CD14-positive monocyte (primary cell): Measurements from ENCODE around the gene PPT1. TPM values are rescaled to one million over a fixed set of nuclear protein-coding genes. Genes with fewer than 3 reads are reported as not detected.
A peak's percentile ranks its signal among the peaks of the same experiment; 100 is the strongest.
"Not testable (repeated sequence)": the region's sequence is repeated elsewhere in the genome, so short reads cannot be mapped to it uniquely, and the experiment has no call there.

Experiments used
- DNase-seq, 3 donors: peaks; one replicate each; pipeline ENCODE4 v3.0.0-alpha.2; 2011 to 2022
- H2AFZ ChIP-seq: 2 replicates; pipeline ENCODE4 v1.6.0; 2012; ENCODE audit warnings: mild to moderate bottlenecking, low read depth, low read length, inconsistent platforms; ENCODE audit not compliant: insufficient read depth, poor library complexity, severe bottlenecking
- H3K27ac ChIP-seq, 2 donors: 1 replicate in 1 of 2; 2 replicates in 1 of 2; pipeline ENCODE4 v1.5.1; 2012 to 2013; ENCODE audit warnings: low read length in 2 of 2, control low read depth in 1 of 2, inconsistent platforms in 1 of 2, low read depth in 1 of 2, mild to moderate bottlenecking in 1 of 2
- H3K27me3 ChIP-seq, 2 donors: one replicate each; pipeline versions ENCODE4 v1.6.0 to v1.6.1; 2011 to 2013; ENCODE audit warnings: low read length in 2 of 2; ENCODE audit not compliant: control insufficient read depth in 2 of 2, insufficient read depth in 2 of 2
- H3K36me3 ChIP-seq, 2 donors: replicated peaks in 1 of 2; 1 replicate in 1 of 2; 2 replicates in 1 of 2; pipeline versions ENCODE4 v1.5.1 to v1.6.1; 2012 to 2013; ENCODE audit warnings: low read length in 2 of 2, control low read depth in 1 of 2, inconsistent platforms in 1 of 2, mild to moderate bottlenecking in 1 of 2; ENCODE audit not compliant: insufficient read depth in 2 of 2, control insufficient read depth in 1 of 2
- H3K4me1 ChIP-seq, 2 donors: 1 replicate in 1 of 2; 2 replicates in 1 of 2; pipeline versions ENCODE4 v1.5.1 to v1.6.1; 2012 to 2013; ENCODE audit warnings: low read length in 2 of 2, control low read depth in 1 of 2, inconsistent platforms in 1 of 2, mild to moderate bottlenecking in 1 of 2, moderate library complexity in 1 of 2; ENCODE audit not compliant: insufficient read depth in 2 of 2, control insufficient read depth in 1 of 2
- H3K4me2 ChIP-seq: replicated peaks from 2 replicates; pipeline ENCODE3; 2012; ENCODE audit warnings: low read length, moderate library complexity, mild to moderate bottlenecking; ENCODE audit not compliant: poor library complexity, severe bottlenecking; ENCODE audit errors: extremely low read depth
- H3K4me3 ChIP-seq, 3 experiments: fragments of 200-600 bp in 1 of 3; sonication (generic) in 1 of 3; replicated peaks in 1 of 3; 1 replicate in 2 of 3; 2 replicates in 1 of 3; pipeline ENCODE4 v1.5.1; 2011 to 2013; ENCODE audit warnings: low read length in 3 of 3, mild to moderate bottlenecking in 3 of 3, control low read depth in 2 of 3, low read depth in 2 of 3, inconsistent platforms in 1 of 3, moderate library complexity in 1 of 3
- H3K79me2 ChIP-seq: 2 replicates; pipeline ENCODE4 v1.6.0; 2012; ENCODE audit warnings: mild to moderate bottlenecking, control low read depth, inconsistent platforms, low read length, moderate library complexity; ENCODE audit not compliant: insufficient read depth
- H3K9ac ChIP-seq: 2 replicates; pipeline ENCODE4 v1.6.0; 2017; ENCODE audit warnings: low read length, mild to moderate bottlenecking; ENCODE audit not compliant: insufficient read depth, poor library complexity, severe bottlenecking
- H3K9me3 ChIP-seq, 2 donors: replicated peaks in 1 of 2; 1 replicate in 1 of 2; 2 replicates in 1 of 2; pipeline versions ENCODE4 v1.5.1 to v1.6.1; 2012 to 2013; ENCODE audit warnings: low read length in 2 of 2, control low read depth in 1 of 2; ENCODE audit not compliant: control insufficient read depth in 1 of 2, insufficient read depth in 1 of 2
- H4K20me1 ChIP-seq: 2 replicates; pipeline ENCODE4 v1.6.0; 2012; ENCODE audit warnings: mild to moderate bottlenecking, low read length, control low read depth, moderate library complexity; ENCODE audit not compliant: insufficient read depth
- H3K27ac Mint-ChIP-seq, 7 donors: one replicate each; pipeline ENCODE4 v1.8.0; 2020; ENCODE audit warnings: mild to moderate bottlenecking in 7 of 7, mixed read lengths in 7 of 7, moderate library complexity in 6 of 7, inconsistent platforms in 2 of 7
- H3K27me3 Mint-ChIP-seq, 3 donors: one replicate each; pipeline ENCODE4 v1.8.0; 2021 to 2022; ENCODE audit warnings: low read depth in 3 of 3, mild to moderate bottlenecking in 3 of 3, mixed read lengths in 3 of 3, moderate library complexity in 3 of 3, inconsistent platforms in 1 of 3
- H3K36me3 Mint-ChIP-seq, 2 donors: one replicate each; pipeline ENCODE4 v1.8.0; 2020; ENCODE audit warnings: mixed read lengths in 2 of 2, inconsistent platforms in 1 of 2, mild to moderate bottlenecking in 1 of 2
- H3K4me1 Mint-ChIP-seq: one replicate; pipeline ENCODE4 v1.8.0; 2020; ENCODE audit warnings: mild to moderate bottlenecking, mixed read lengths
- H3K4me3 Mint-ChIP-seq, 2 donors: one replicate each; pipeline ENCODE4 v1.8.0; 2020; ENCODE audit warnings: mild to moderate bottlenecking in 2 of 2, mixed read lengths in 2 of 2, moderate library complexity in 1 of 2
- H3K9me3 Mint-ChIP-seq, 7 donors: one replicate each; pipeline ENCODE4 v1.8.0; 2020 to 2022; ENCODE audit warnings: mixed read lengths in 7 of 7, mild to moderate bottlenecking in 6 of 7, moderate library complexity in 6 of 7, inconsistent platforms in 2 of 7
- CTCF ChIP-seq: fragments of 200-600 bp; IDR thresholded peaks from one replicate; pipeline ENCODE4 v1.8.0; 2022; ENCODE audit warnings: antibody characterized with exemption, mild to moderate bottlenecking
- WGBS: methylation state at CpG from one replicate; pipeline ENCODE4 v1.1.5; 2013; ENCODE audit warnings: missing lambda C conversion rate; ENCODE audit not compliant: insufficient coverage; 5-methylcytosine and 5-hydroxymethylcytosine counted together
- intact Hi-C, 2 donors: fragments of 100-400 bp; cut with micrococcal nuclease; formaldehyde crosslinking; loops; one replicate each; pipeline versions ENCODE4 v1.15.0 to v1.15.1; 2023
- polyA plus RNA-seq, 3 donors: library from polyadenylated mRNA; depleted of rRNA in 1 of 3; unstranded in 2 of 3; stranded (reverse) in 1 of 3; fragments of 300-500 nt in 2 of 3; fragments of >200 nt in 1 of 3; fragmentation: Illumina TruSeq in 2 of 3; gene quantifications; 1 replicate in 2 of 3; 2 replicates in 1 of 3; pipeline ENCODE4 v1.2.3, GENCODE V29; 2012 to 2021

The PPT1 gene
- polyA plus RNA-seq, 3 donors: 166 to 1,143 (median 658) TPM

GRCh38 chr1:40084750-40085149, 12.3 kb downstream of the PPT1 start:
- Histone ChIP-seq H3K36me3 (peaks cover 46 to 68% of the 10 kb centered on the region in 2 donors), H3K4me1 (peaks cover 47 to 55% of the 10 kb centered on the region in 2 donors), H3K79me2 (peaks cover 23% of the 10 kb centered on the region)
- intact Hi-C loops: loop anchor here in 1 of 2 donors (10.0 kb wide), 1 partner anchor 320 kb away; no protein-coding TSS in a partner anchor
- H3K9me3 Mint-ChIP-seq, H3K4me3 ChIP-seq, H3K27ac ChIP-seq, H3K4me3 Mint-ChIP-seq, H3K27me3 ChIP-seq, H3K27me3 Mint-ChIP-seq, H3K4me2 ChIP-seq, H2AFZ ChIP-seq, H4K20me1 ChIP-seq, H3K9ac ChIP-seq, H3K9me3 ChIP-seq: not testable (repeated sequence)
- DNase-seq: peak in 2 of 3 donors; percentile 54 to 55
- peak; percentile 81 for TF ChIP-seq CTCF
- Mint-ChIP-seq H3K4me1 (peaks cover 54% of the 10 kb centered on the region), H3K27ac (peak overlapping the region in 4 of 7 donors; percentile 8 to 83 (median 55)), H3K36me3 (peaks cover 65 to 80% of the 10 kb centered on the region in 2 donors)
- 93% methylated on average over 3 of the region's 11 CpGs for whole genome bisulfite sequencing

GRCh38 chr1:40081871-40082270, 15.2 kb downstream of the PPT1 start:
- Histone ChIP-seq H3K4me2 (peak overlapping the region; percentile 49), H4K20me1 (peaks cover 9% of the 10 kb centered on the region), H3K36me3 (peaks cover 36 to 57% of the 10 kb centered on the region in 2 donors), H3K9me3 (no peaks in the 10 kb centered on the region), H3K4me3 (peak overlapping the region in 1 of 3 experiments; percentile 41), H3K4me1 (peaks cover 76 to 84% of the 10 kb centered on the region in 2 donors), H2AFZ (no peak overlapping the region), H3K27me3 (no peaks in the 10 kb centered on the region), H3K9ac (no peak overlapping the region), H3K79me2 (peaks cover 40% of the 10 kb centered on the region), H3K27ac (peak overlapping the region; percentile 4 to 72)
- H3K4me1 Mint-ChIP-seq: peaks cover 80% of the 10 kb centered on the region
- H3K9me3 Mint-ChIP-seq: peaks cover 0 to 3% (median 0%) of the 10 kb centered on the region in 7 donors
- peak overlapping the region; percentile 42 to 86 (median 77) for H3K27ac Mint-ChIP-seq
- H3K27me3 Mint-ChIP-seq: peaks cover 0 to 6% (median 3%) of the 10 kb centered on the region in 3 donors
- intact Hi-C loops: loop anchor here in 1 of 2 donors (10.0 kb wide), 1 partner anchor 323 kb away; no protein-coding TSS in a partner anchor
- H3K36me3 Mint-ChIP-seq: peaks cover 50 to 75% of the 10 kb centered on the region in 2 donors
- 81% methylated on average over 3 of the region's 7 CpGs for WGBS
- DNase-seq: peak in 1 of 3 donors; percentile 50
- peak overlapping the region; percentile 7 to 43 for H3K4me3 Mint-ChIP-seq
- no peak for TF ChIP-seq CTCF
